WTC11 (cell line): ENCODE data around the gene ARHGAP44. TPM values are rescaled to one million over a fixed set of nuclear protein-coding genes. Genes with fewer than 3 reads are reported as not detected.
A peak's percentile ranks its signal among the peaks of the same experiment; 100 is the strongest.

ENCODE experiments used
- ATAC-seq: fragments of 200-7000 bp; cut with Tn5 transposase; 2 replicates; pipeline ENCODE4 v1.10.0; 2021; ENCODE audit warnings: mild to moderate bottlenecking, moderate library complexity
- Bru-seq: library from RNA; stranded (reverse); fragments of 400-500 nt; gene quantifications from one replicate; lab custom pipeline; 2021; lab: Mats Ljungman, UMichigan
- CTCF ChIA-PET: fragments of 300-600 bp; sonication (Branson Sonifier 250); formaldehyde crosslinking; loops from one replicate; lab custom pipeline; 2021; ENCODE audit warnings: antibody characterized with exemption; lab: Charles Lee
- POLR2A ChIA-PET: fragments of 350-600 bp; sonication (Branson Sonifier 250); formaldehyde crosslinking; loops from one replicate; lab custom pipeline; 2021; ENCODE audit warnings: antibody characterized with exemption; lab: Charles Lee
- DNase-seq: peaks from one replicate; pipeline ENCODE4 v3.0.0; 2021; ENCODE audit warnings: low spot score
- H3K27ac Mint-ChIP-seq: 2 replicates; pipeline ENCODE4 v1.8.0; 2021; ENCODE audit warnings: mixed read lengths
- H3K27me3 Mint-ChIP-seq: 2 replicates; pipeline ENCODE4 v1.8.0; 2021; ENCODE audit warnings: low read depth, mild to moderate bottlenecking, moderate library complexity, mixed read lengths
- H3K36me3 Mint-ChIP-seq: 2 replicates; pipeline ENCODE4 v1.8.0; 2021; ENCODE audit warnings: mixed read lengths
- H3K4me1 Mint-ChIP-seq: 2 replicates; pipeline ENCODE4 v1.8.0; 2022; ENCODE audit warnings: mixed read lengths
- H3K4me3 Mint-ChIP-seq: 2 replicates; pipeline ENCODE4 v1.8.0; 2021; ENCODE audit warnings: mild to moderate bottlenecking, moderate library complexity, mixed read lengths
- H3K9me3 Mint-ChIP-seq: 2 replicates; pipeline ENCODE4 v1.8.0; 2021; ENCODE audit warnings: mixed read lengths
- FOXK1 ChIP-seq: sonication (generic); formaldehyde crosslinking; IDR thresholded peaks from 2 replicates; pipeline ENCODE4 v1.8.0; 2022; ENCODE audit warnings: mild to moderate bottlenecking, moderate library complexity, missing genetic modification reagents
- FOXP1 ChIP-seq: sonication (generic); formaldehyde crosslinking; IDR thresholded peaks from 2 replicates; pipeline ENCODE4 v1.8.0; 2022; ENCODE audit warnings: missing genetic modification reagents, mild to moderate bottlenecking, moderate library complexity, borderline replicate concordance
- GABPB1 ChIP-seq: sonication (generic); formaldehyde crosslinking; IDR thresholded peaks from 2 replicates; pipeline ENCODE4 v1.8.1; 2023; ENCODE audit warnings: mild to moderate bottlenecking, missing genetic modification reagents
- GRHL2 ChIP-seq: fragments of 250-450 bp; sonication (Bioruptor Pico); IDR thresholded peaks from 2 replicates; pipeline ENCODE4 v1.8.0; 2022; ENCODE audit warnings: mild to moderate bottlenecking, moderate library complexity; ENCODE audit not compliant: insufficient replicate concordance, severe bottlenecking
- IRF2 ChIP-seq: sonication (generic); formaldehyde crosslinking; IDR thresholded peaks from 2 replicates; pipeline ENCODE4 v1.8.0; 2022; ENCODE audit warnings: low read depth, missing genetic modification reagents, borderline replicate concordance
- NR2C2 ChIP-seq: sonication (generic); formaldehyde crosslinking; IDR thresholded peaks from 2 replicates; pipeline ENCODE4 v1.8.0; 2022; ENCODE audit warnings: mild to moderate bottlenecking, missing genetic modification reagents
- RELA ChIP-seq: sonication (generic); formaldehyde crosslinking; IDR thresholded peaks from 2 replicates; pipeline ENCODE4 v1.8.1; 2022; ENCODE audit warnings: missing genetic modification reagents, mild to moderate bottlenecking, borderline replicate concordance
- SP1 ChIP-seq: sonication (generic); formaldehyde crosslinking; conservative IDR thresholded peaks from 2 replicates; pipeline ENCODE4 v1.8.1; 2022; ENCODE audit warnings: missing genetic modification reagents
- TEAD1 ChIP-seq: sonication (generic); formaldehyde crosslinking; IDR thresholded peaks from 2 replicates; pipeline ENCODE4 v1.8.0; 2022; ENCODE audit warnings: mild to moderate bottlenecking, missing genetic modification reagents
- ZNF263 ChIP-seq: sonication (generic); formaldehyde crosslinking; IDR thresholded peaks from 2 replicates; pipeline ENCODE4 v1.8.1; 2022; ENCODE audit warnings: low read depth, mild to moderate bottlenecking, moderate library complexity, missing genetic modification reagents
- ZNF416 ChIP-seq: fragments of 250-450 bp; sonication (Bioruptor Pico); IDR thresholded peaks from 2 replicates; pipeline ENCODE4 v1.9.0; 2021; ENCODE audit warnings: mild to moderate bottlenecking, inconsistent platforms
- long read RNA-seq, 3 experiments: library from RNA in 1 of 3; library from capped mRNA in 1 of 3; library from polyadenylated mRNA in 1 of 3; unstranded in 2 of 3; stranded (forward) in 1 of 3; transcript quantifications; one replicate each; pipeline ENCODE4 v2.0.0, GENCODE V29; 2021
- total RNA-seq: library from RNA; stranded (reverse); gene quantifications from 3 replicates; pipeline ENCODE4 v1.2.3, GENCODE V29; 2021
- TF ChIP-seq, protein P1 (sequence below): sonication (generic); formaldehyde crosslinking; IDR thresholded peaks from 2 replicates; pipeline ENCODE4 v1.8.0; 2022; ENCODE audit warnings: missing genetic modification reagents
- TF ChIP-seq, protein P2 (sequence below): sonication (generic); formaldehyde crosslinking; IDR thresholded peaks from 2 replicates; pipeline ENCODE4 v1.8.0; 2022; ENCODE audit warnings: mild to moderate bottlenecking, missing genetic modification reagents
- TF ChIP-seq, protein P3 (sequence below): sonication (generic); formaldehyde crosslinking; IDR thresholded peaks from 2 replicates; pipeline ENCODE4 v1.8.1; 2023; ENCODE audit warnings: mild to moderate bottlenecking, missing genetic modification reagents, moderate library complexity
- TF ChIP-seq, protein P4 (sequence below): sonication (generic); formaldehyde crosslinking; IDR thresholded peaks from 2 replicates; pipeline ENCODE4 v1.8.0; 2023; ENCODE audit warnings: missing genetic modification reagents, mild to moderate bottlenecking, borderline replicate concordance
- TF ChIP-seq, protein P5 (sequence below): sonication (generic); formaldehyde crosslinking; IDR thresholded peaks from 2 replicates; pipeline ENCODE4 v1.8.0; 2022; ENCODE audit warnings: mild to moderate bottlenecking, missing genetic modification reagents

The ARHGAP44 gene, protein sequence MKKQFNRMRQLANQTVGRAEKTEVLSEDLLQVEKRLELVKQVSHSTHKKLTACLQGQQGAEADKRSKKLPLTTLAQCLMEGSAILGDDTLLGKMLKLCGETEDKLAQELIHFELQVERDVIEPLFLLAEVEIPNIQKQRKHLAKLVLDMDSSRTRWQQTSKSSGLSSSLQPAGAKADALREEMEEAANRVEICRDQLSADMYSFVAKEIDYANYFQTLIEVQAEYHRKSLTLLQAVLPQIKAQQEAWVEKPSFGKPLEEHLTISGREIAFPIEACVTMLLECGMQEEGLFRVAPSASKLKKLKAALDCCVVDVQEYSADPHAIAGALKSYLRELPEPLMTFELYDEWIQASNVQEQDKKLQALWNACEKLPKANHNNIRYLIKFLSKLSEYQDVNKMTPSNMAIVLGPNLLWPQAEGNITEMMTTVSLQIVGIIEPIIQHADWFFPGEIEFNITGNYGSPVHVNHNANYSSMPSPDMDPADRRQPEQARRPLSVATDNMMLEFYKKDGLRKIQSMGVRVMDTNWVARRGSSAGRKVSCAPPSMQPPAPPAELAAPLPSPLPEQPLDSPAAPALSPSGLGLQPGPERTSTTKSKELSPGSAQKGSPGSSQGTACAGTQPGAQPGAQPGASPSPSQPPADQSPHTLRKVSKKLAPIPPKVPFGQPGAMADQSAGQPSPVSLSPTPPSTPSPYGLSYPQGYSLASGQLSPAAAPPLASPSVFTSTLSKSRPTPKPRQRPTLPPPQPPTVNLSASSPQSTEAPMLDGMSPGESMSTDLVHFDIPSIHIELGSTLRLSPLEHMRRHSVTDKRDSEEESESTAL
- total RNA-seq (22.7 to 23.8 TPM (median 22.8 TPM) in 3 replicates), Bru-seq, nascent RNA (percentile 71 among the genes with signal in this experiment)
- long read RNA-seq, experiment 1, full-length matches to known transcripts: 45 of 88 reads
- long read RNA-seq, experiment 1, partial matches to known transcripts: 14 of 88 reads
- long read RNA-seq, experiment 1, other reads (novel, unspliced or antisense): 29 of 88 reads
- long read RNA-seq, experiment 2, full-length matches to known transcripts: 5 of 21 reads
- long read RNA-seq, experiment 2, partial matches to known transcripts: 7 of 21 reads
- long read RNA-seq, experiment 2, other reads (novel, unspliced or antisense): 9 of 21 reads
- long read RNA-seq, experiment 3, partial matches to known transcripts: 0 of 1 reads
- long read RNA-seq, experiment 3, other reads (novel, unspliced or antisense): 1 of 1 reads

DNA sequence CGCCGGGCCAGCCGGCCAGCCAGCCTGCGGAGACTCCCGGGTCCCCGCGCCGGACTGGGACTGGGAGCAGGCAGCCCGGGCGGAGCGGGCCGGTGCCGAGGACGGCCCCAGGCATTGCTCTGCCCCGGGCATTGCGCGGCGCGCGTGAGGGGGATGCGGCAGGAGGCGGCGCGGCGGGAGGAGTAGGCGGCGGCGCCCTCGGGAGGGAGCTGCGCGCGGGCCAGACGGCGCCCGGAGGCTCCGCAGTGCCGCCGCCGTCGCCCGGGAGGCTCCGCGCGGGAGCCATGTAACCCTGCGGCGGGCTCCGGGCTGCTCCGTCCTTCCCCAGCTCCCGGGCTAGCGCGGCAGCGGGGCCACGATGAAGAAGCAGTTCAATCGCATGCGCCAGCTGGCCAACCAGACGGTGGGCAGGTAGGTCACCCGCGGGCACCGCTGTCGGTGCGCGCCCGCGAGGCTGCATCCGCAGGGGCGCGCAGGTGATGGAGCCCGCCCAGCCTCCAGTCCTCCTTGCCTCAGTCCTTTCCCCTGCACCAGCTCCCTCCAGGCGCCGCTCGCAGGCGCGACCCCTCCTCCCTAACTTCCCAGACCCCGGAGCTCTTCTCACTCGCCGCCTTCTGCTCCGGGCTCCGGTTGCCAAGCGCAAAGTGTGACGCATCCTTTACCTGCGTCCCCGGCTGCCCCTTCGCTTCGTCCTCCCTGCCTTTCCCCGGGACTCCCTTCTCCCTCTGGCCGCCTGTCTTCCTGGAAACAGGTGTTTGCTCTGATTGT lies at the start of gene ARHGAP44:
Gene ARHGAP44 (plus strand): TSS at position 18 of the 768 bp plus-strand sequence. CDS start 341 bp downstream, at position 359.
- H3K4me1 Mint-ChIP-seq: peaks cover 27% of the 10 kb centered on the region
- DNase-seq (peak; percentile 65), ATAC-seq (peak; percentile 65)
- no peaks in the 10 kb centered on the region for H3K36me3 Mint-ChIP-seq
- no peaks in the 10 kb centered on the region for H3K9me3 Mint-ChIP-seq
- peak within 1 kb of the TSS; percentile 75 for H3K27ac Mint-ChIP-seq
- TF ChIP-seq, protein P1, sequence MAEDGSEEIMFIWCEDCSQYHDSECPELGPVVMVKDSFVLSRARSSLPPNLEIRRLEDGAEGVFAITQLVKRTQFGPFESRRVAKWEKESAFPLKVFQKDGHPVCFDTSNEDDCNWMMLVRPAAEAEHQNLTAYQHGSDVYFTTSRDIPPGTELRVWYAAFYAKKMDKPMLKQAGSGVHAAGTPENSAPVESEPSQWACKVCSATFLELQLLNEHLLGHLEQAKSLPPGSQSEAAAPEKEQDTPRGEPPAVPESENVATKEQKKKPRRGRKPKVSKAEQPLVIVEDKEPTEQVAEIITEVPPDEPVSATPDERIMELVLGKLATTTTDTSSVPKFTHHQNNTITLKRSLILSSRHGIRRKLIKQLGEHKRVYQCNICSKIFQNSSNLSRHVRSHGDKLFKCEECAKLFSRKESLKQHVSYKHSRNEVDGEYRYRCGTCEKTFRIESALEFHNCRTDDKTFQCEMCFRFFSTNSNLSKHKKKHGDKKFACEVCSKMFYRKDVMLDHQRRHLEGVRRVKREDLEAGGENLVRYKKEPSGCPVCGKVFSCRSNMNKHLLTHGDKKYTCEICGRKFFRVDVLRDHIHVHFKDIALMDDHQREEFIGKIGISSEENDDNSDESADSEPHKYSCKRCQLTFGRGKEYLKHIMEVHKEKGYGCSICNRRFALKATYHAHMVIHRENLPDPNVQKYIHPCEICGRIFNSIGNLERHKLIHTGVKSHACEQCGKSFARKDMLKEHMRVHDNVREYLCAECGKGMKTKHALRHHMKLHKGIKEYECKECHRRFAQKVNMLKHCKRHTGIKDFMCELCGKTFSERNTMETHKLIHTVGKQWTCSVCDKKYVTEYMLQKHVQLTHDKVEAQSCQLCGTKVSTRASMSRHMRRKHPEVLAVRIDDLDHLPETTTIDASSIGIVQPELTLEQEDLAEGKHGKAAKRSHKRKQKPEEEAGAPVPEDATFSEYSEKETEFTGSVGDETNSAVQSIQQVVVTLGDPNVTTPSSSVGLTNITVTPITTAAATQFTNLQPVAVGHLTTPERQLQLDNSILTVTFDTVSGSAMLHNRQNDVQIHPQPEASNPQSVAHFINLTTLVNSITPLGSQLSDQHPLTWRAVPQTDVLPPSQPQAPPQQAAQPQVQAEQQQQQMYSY (CRISPR knock-in tag): peak; percentile 51; the same call in 1 of the 2 replicates
- TF ChIP-seq ZNF263 (CRISPR knock-in tag): 0 out of 2 replicates have a peak, but pooled peaks have one; percentile 19
- TF ChIP-seq IRF2 (CRISPR knock-in tag): no peak
- peak; percentile 9; the same call in 1 of the 2 replicates for TF ChIP-seq FOXP1 (CRISPR knock-in tag)
- no peak for TF ChIP-seq GABPB1 (CRISPR knock-in tag)
- TF ChIP-seq NR2C2: no peak
- 0 out of 2 replicates have a peak, but pooled peaks have one; percentile 29 for TF ChIP-seq SP1 (CRISPR knock-in tag)
- TF ChIP-seq TEAD1: peak; percentile 58; the same call in 1 of the 2 replicates
- TF ChIP-seq GRHL2: no peak
- no peak for TF ChIP-seq ZNF416 (CRISPR knock-in tag)
- TF ChIP-seq, protein P2, sequence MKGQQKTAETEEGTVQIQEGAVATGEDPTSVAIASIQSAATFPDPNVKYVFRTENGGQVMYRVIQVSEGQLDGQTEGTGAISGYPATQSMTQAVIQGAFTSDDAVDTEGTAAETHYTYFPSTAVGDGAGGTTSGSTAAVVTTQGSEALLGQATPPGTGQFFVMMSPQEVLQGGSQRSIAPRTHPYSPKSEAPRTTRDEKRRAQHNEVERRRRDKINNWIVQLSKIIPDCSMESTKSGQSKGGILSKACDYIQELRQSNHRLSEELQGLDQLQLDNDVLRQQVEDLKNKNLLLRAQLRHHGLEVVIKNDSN (CRISPR knock-in tag): peak; percentile 41
- TF ChIP-seq, protein P3, sequence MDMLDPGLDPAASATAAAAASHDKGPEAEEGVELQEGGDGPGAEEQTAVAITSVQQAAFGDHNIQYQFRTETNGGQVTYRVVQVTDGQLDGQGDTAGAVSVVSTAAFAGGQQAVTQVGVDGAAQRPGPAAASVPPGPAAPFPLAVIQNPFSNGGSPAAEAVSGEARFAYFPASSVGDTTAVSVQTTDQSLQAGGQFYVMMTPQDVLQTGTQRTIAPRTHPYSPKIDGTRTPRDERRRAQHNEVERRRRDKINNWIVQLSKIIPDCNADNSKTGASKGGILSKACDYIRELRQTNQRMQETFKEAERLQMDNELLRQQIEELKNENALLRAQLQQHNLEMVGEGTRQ (CRISPR knock-in tag): no peak
- TF ChIP-seq, protein P4, sequence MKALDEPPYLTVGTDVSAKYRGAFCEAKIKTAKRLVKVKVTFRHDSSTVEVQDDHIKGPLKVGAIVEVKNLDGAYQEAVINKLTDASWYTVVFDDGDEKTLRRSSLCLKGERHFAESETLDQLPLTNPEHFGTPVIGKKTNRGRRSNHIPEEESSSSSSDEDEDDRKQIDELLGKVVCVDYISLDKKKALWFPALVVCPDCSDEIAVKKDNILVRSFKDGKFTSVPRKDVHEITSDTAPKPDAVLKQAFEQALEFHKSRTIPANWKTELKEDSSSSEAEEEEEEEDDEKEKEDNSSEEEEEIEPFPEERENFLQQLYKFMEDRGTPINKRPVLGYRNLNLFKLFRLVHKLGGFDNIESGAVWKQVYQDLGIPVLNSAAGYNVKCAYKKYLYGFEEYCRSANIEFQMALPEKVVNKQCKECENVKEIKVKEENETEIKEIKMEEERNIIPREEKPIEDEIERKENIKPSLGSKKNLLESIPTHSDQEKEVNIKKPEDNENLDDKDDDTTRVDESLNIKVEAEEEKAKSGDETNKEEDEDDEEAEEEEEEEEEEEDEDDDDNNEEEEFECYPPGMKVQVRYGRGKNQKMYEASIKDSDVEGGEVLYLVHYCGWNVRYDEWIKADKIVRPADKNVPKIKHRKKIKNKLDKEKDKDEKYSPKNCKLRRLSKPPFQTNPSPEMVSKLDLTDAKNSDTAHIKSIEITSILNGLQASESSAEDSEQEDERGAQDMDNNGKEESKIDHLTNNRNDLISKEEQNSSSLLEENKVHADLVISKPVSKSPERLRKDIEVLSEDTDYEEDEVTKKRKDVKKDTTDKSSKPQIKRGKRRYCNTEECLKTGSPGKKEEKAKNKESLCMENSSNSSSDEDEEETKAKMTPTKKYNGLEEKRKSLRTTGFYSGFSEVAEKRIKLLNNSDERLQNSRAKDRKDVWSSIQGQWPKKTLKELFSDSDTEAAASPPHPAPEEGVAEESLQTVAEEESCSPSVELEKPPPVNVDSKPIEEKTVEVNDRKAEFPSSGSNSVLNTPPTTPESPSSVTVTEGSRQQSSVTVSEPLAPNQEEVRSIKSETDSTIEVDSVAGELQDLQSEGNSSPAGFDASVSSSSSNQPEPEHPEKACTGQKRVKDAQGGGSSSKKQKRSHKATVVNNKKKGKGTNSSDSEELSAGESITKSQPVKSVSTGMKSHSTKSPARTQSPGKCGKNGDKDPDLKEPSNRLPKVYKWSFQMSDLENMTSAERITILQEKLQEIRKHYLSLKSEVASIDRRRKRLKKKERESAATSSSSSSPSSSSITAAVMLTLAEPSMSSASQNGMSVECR (CRISPR knock-in tag): peak; percentile 68; the same call in 1 of the 2 replicates
- TF ChIP-seq, protein P5, sequence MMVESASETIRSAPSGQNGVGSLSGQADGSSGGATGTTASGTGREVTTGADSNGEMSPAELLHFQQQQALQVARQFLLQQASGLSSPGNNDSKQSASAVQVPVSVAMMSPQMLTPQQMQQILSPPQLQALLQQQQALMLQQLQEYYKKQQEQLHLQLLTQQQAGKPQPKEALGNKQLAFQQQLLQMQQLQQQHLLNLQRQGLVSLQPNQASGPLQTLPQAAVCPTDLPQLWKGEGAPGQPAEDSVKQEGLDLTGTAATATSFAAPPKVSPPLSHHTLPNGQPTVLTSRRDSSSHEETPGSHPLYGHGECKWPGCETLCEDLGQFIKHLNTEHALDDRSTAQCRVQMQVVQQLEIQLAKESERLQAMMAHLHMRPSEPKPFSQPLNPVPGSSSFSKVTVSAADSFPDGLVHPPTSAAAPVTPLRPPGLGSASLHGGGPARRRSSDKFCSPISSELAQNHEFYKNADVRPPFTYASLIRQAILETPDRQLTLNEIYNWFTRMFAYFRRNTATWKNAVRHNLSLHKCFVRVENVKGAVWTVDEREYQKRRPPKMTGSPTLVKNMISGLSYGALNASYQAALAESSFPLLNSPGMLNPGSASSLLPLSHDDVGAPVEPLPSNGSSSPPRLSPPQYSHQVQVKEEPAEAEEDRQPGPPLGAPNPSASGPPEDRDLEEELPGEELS (CRISPR knock-in tag): peak; percentile 68
- TF ChIP-seq FOXK1 (CRISPR knock-in tag): peak; percentile 8; the same call in 1 of the 2 replicates
- TF ChIP-seq RELA: no peak
- peak within 1 kb of the TSS; percentile 95 for H3K4me3 Mint-ChIP-seq
- POLR2A ChIA-PET: interaction anchor here (0.7 to 1.2 kb wide), 4 partner anchors 15 to 228 kb away, joined by 3 read pairs; partner anchors contain the start of gene ELAC2
- CTCF ChIA-PET: interaction anchor here (1.0 to 1.9 kb wide), 4 partner anchors 9 to 447 kb away, joined by 3 to 10 read pairs (median 3); no protein-coding TSS in a partner anchor
- H3K27me3 Mint-ChIP-seq: peaks cover 13% of the 10 kb centered on the region
